Dendritic cell treated with granulocyte-macrophage colony-stimulating factor and Interleukin-4, amounts not matched to agents 40 ng/mL and 50 ng/mL, for 4 days (primary cell): ENCODE data around the gene NODAL.
A peak's percentile ranks its signal among the peaks of the same experiment; 100 is the strongest.

Source experiments
- H3K27ac Mint-ChIP-seq: one replicate; pipeline ENCODE4 v1.8.0; 2022; ENCODE audit warnings: mild to moderate bottlenecking, mixed read lengths
- H3K27me3 Mint-ChIP-seq: one replicate; pipeline ENCODE4 v1.8.0; 2022; ENCODE audit warnings: mild to moderate bottlenecking, mixed read lengths
- H3K36me3 Mint-ChIP-seq: one replicate; pipeline ENCODE4 v1.8.0; 2022; ENCODE audit warnings: low read depth, mixed read lengths
- H3K4me1 Mint-ChIP-seq: one replicate; pipeline ENCODE4 v1.8.0; 2022; ENCODE audit warnings: low read depth, mixed read lengths
- H3K4me3 Mint-ChIP-seq: one replicate; pipeline ENCODE4 v1.8.0; 2022; ENCODE audit warnings: mild to moderate bottlenecking, moderate library complexity, mixed read lengths
- H3K9me3 Mint-ChIP-seq: one replicate; pipeline ENCODE4 v1.8.0; 2022; ENCODE audit warnings: mixed read lengths
- intact Hi-C: fragments of 100-400 bp; cut with micrococcal nuclease; formaldehyde crosslinking; loops from one replicate; pipeline ENCODE4 v1.15.0; 2022

The NODAL gene

GRCh38 chr10:70432561-70433263 is 8.8 kb downstream of the NODAL start:
- Mint-ChIP-seq H3K36me3 (peaks cover 54% of the 10 kb centered on the region), H3K27me3 (peaks cover 13% of the 10 kb centered on the region), H3K4me1 (peaks cover 6% of the 10 kb centered on the region), H3K9me3 (no peaks in the 10 kb centered on the region), H3K4me3 (no peak overlapping the region), H3K27ac (no peak overlapping the region)
- intact Hi-C loops = no loop called here

DNA sequence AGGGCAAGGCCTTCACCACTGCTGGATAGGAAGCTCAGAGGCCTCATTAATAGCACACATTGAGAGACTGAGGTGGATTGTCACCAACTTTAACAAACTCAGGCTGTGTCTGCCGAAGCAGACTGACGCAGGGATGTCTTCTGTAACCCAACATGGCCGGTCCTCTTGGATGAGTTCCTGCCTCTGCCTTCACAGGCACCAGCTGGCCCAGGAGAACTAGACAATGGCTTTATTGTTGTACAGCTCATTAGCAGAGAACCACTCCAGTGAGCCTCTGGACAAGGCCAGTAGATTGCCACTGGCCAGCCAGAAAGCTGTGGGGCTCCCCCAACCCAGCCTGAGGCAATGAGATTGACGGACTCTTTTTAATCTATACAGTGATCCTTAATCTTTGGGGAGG is 9.4 kb downstream of the NODAL start:
- Mint-ChIP-seq H3K4me3 (no peak overlapping the region), H3K27me3 (peaks cover 8% of the 10 kb centered on the region), H3K27ac (no peak overlapping the region), H3K9me3 (no peaks in the 10 kb centered on the region), H3K4me1 (peaks cover 6% of the 10 kb centered on the region), H3K36me3 (peaks cover 60% of the 10 kb centered on the region)
- intact Hi-C loops = no loop called here

GRCh38 chr10:70430493-70431445 is 10.7 kb downstream of the NODAL start:
- intact Hi-C loops = no loop called here
- H3K9me3 Mint-ChIP-seq = no peaks in the 10 kb centered on the region
- peaks cover 6% of the 10 kb centered on the region for H3K4me1 Mint-ChIP-seq
- H3K36me3 Mint-ChIP-seq = peaks cover 72% of the 10 kb centered on the region
- H3K27ac Mint-ChIP-seq = no peak overlapping the region
- no peak overlapping the region for H3K4me3 Mint-ChIP-seq
- H3K27me3 Mint-ChIP-seq = peaks cover 3% of the 10 kb centered on the region

GRCh38 chr10:70426823-70427222 is 14.7 kb downstream of the NODAL start:
- no peaks in the 10 kb centered on the region for H3K4me1 Mint-ChIP-seq
- intact Hi-C loops = no loop called here
- H3K27ac Mint-ChIP-seq = no peak overlapping the region
- no peak overlapping the region for H3K4me3 Mint-ChIP-seq
- H3K9me3 Mint-ChIP-seq = no peaks in the 10 kb centered on the region
- H3K36me3 Mint-ChIP-seq = peaks cover 85% of the 10 kb centered on the region
- no peaks in the 10 kb centered on the region for H3K27me3 Mint-ChIP-seq

- Mint-ChIP-seq H3K4me1 (no peaks in the 10 kb centered on the region), H3K27ac (no peak overlapping the region), H3K9me3 (no peaks in the 10 kb centered on the region), H3K27me3 (no peaks in the 10 kb centered on the region), H3K36me3 (peaks cover 100% of the 10 kb centered on the region), H3K4me3 (no peak overlapping the region)
- intact Hi-C loops = no loop called here
Observed at GRCh38 chr10:70425096-70425495, 16.4 kb downstream of the NODAL start.

DNA sequence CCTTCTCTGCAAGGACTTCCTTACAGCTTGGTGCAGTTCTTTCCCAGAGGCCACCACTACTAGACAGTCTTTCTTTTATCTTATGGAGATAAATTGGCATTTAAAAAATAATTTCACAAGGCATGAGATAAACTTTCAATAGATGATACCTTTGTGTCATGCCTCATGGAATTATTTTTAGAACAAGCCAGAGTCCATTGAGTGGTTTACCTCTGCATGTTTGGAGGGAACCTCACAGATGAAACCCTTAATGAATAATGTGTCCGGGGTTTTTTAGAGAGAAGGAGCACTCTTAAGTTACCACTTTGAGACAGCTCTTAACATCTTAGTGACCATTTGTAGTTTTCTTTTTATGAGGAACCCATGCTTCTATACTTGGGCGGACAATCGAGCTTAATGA is 17.2 kb downstream of the NODAL start:
- Mint-ChIP-seq H3K4me3 (no peak overlapping the region), H3K4me1 (no peaks in the 10 kb centered on the region), H3K27me3 (no peaks in the 10 kb centered on the region), H3K9me3 (no peaks in the 10 kb centered on the region), H3K36me3 (peaks cover 100% of the 10 kb centered on the region), H3K27ac (no peak overlapping the region)
- intact Hi-C loops = no loop called here

- Mint-ChIP-seq H3K27me3 (no peaks in the 10 kb centered on the region), H3K4me3 (no peak overlapping the region), H3K9me3 (no peaks in the 10 kb centered on the region), H3K36me3 (peaks cover 49% of the 10 kb centered on the region), H3K27ac (no peak overlapping the region), H3K4me1 (peaks cover 11% of the 10 kb centered on the region)
- intact Hi-C loops = no loop called here
Observed at GRCh38 chr10:70418713-70419112, 22.8 kb downstream of the NODAL start.

DNA sequence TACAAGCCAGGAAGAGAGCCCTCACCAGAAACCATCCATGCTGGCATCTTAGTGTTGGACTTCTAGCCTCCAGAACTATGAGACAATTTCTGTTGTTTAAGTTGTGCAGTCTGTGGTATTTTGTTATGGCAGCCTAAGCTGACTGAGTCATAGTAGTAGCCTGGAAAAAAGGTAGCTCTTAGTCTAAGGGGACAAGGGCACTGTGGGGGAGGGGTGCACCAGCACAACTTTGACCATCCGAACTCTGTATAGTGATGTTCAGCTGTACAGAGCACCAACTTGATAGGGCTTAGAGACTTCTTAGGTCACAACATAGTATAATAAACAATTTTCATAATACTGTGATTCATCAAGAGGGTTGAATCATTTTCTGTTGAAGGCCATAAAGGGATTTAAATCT is 23.3 kb downstream of the NODAL start:
- Mint-ChIP-seq H3K27ac (no peak overlapping the region), H3K9me3 (no peaks in the 10 kb centered on the region), H3K4me3 (no peak overlapping the region), H3K4me1 (peaks cover 11% of the 10 kb centered on the region), H3K27me3 (no peaks in the 10 kb centered on the region), H3K36me3 (peaks cover 45% of the 10 kb centered on the region)
- intact Hi-C loops = no loop called here

DNA sequence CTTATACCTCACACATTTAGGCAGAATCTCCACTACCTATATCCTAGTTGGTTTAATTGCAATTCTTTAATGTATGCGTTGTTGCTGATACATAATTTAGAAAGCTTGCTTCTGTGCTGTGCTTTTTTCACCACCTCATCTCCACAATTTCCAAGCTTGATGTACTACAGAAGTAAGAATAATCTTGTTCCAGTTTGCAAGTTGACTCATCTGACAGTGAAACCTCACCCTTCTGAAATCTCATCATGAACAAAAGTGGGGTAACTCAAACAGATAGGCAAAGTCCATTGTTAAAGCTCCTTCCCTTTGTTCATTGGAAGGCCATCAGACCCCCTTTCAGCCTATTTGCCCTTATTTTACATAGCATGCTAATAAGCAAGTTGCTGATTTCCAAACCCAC is 23.9 kb downstream of the NODAL start:
- H3K36me3 Mint-ChIP-seq = peaks cover 38% of the 10 kb centered on the region
- no peak overlapping the region for H3K4me3 Mint-ChIP-seq
- H3K9me3 Mint-ChIP-seq = no peaks in the 10 kb centered on the region
- no peak overlapping the region for H3K27ac Mint-ChIP-seq
- peaks cover 11% of the 10 kb centered on the region for H3K4me1 Mint-ChIP-seq
- H3K27me3 Mint-ChIP-seq = no peaks in the 10 kb centered on the region
- intact Hi-C loops = no loop called here

DNA sequence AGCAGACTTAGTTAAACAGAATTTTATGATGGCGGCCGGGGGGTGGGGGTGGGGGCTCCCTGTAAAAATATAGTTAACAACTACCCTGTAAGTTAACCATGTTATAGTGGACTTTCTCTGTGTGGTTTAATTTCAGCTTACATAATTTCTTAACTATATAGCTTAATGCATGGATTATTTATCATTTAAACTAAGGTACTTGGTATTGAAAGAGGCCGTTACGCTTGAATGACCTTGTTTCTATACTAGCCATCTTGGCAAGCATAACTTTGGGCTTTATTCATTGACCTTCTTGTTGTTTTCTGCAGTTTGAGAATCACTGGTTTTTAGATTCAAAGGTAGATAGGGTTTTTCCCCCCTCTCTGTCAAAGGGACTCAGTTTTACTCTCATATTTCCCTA is 29.1 kb downstream of the NODAL start:
- Mint-ChIP-seq H3K9me3 (no peaks in the 10 kb centered on the region), H3K27ac (no peak overlapping the region), H3K27me3 (no peaks in the 10 kb centered on the region), H3K4me1 (peaks cover 34% of the 10 kb centered on the region), H3K36me3 (peaks cover 21% of the 10 kb centered on the region), H3K4me3 (no peak overlapping the region)
- intact Hi-C loops = no loop called here

DNA sequence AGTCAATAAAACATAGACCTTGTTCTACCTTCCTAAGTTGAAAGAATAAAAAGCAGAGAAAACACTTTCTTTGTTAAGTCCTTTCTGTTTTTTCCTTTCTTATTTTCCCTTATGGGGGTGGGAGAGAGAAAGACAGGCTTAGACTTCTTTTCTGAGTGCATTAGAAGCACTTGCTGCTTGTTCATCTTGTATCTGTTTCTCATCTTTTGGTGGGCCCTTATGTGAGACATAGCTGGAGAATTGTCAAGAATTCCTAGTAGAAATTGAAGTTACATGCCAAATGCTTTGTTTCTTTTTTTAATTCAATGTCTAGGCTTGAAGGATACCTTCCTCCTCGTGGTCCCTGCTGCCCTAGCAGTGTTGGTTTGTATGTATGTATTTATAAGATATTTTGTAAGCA is 30.9 kb downstream of the NODAL start:
- Mint-ChIP-seq H3K27me3 (no peaks in the 10 kb centered on the region), H3K36me3 (peaks cover 21% of the 10 kb centered on the region), H3K27ac (no peak overlapping the region), H3K4me1 (peaks cover 41% of the 10 kb centered on the region), H3K4me3 (no peak overlapping the region), H3K9me3 (no peaks in the 10 kb centered on the region)
- intact Hi-C loops = no loop called here

- no peak overlapping the region for H3K4me3 Mint-ChIP-seq
- intact Hi-C loops = no loop called here
- H3K27me3 Mint-ChIP-seq = no peaks in the 10 kb centered on the region
- H3K4me1 Mint-ChIP-seq = peaks cover 47% of the 10 kb centered on the region
- H3K27ac Mint-ChIP-seq = no peak overlapping the region
- peaks cover 30% of the 10 kb centered on the region for H3K36me3 Mint-ChIP-seq
- no peaks in the 10 kb centered on the region for H3K9me3 Mint-ChIP-seq
Observed at GRCh38 chr10:70409772-70410171, 31.7 kb downstream of the NODAL start.

DNA sequence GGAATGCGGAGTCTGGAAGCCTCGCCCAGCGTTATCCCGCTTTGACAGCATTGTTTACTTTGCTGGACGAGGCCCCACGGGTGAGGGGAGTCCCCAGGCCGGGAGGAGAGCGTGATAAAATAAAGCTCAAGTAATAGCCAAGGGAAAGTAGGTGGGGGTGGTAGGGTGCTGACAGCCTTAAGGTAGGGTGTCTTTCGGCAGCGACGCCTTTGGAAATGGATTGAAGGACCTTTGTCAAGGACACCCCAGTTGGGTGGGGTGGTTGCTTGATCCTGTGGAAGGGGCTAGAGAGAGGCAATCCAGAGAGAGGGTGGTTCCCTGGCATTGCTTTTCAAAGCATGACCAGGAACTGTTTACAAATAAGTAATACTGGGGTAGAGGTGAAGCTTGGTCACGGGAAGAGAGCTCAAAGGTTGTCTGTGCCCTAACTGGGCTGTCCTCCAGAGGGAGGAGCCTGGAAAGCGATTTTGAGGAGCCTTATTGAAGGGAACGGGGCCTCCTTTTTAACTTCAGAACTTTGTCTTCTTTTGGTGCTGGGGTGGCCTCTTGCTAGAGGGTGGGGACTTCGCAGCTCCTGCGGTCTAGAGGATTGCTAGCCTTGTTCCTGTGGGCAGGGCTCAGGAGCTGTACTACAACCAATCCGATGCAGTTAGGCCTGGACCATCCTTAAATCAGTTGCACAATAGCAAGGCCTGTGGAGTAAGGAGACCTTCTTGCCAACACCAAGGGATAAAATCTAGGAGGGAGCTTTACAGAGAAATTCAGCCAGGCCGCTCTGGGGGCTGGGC is 36.2 kb downstream of the NODAL start:
- Mint-ChIP-seq H3K9me3 (no peaks in the 10 kb centered on the region), H3K4me1 (peaks cover 49% of the 10 kb centered on the region), H3K36me3 (peaks cover 24% of the 10 kb centered on the region), H3K4me3 (peak overlapping the region; percentile 97), H3K27ac (peak overlapping the region; percentile 95), H3K27me3 (no peaks in the 10 kb centered on the region)
- intact Hi-C loops = no loop called here

DNA sequence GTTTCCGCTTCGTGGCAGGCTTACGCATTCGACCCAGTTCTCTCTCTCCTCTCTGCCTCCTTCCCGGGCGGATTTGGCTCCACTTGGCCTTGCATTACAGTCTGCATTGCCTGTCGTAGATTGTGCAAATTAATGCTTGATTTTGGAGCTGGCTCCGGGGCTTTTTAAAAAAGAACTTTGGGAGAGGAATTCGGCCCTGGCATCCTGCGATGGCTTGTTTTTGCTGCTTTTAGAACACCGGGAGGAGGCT is 36.8 kb downstream of the NODAL start:
- intact Hi-C loops = loop anchor here (1.0 kb wide), 1 partner anchor 22 kb away; the partner anchor contains the start of gene LRRC20
- peaks cover 45% of the 10 kb centered on the region for H3K4me1 Mint-ChIP-seq
- H3K9me3 Mint-ChIP-seq = no peaks in the 10 kb centered on the region
- H3K27ac Mint-ChIP-seq = peak overlapping the region; percentile 95
- peaks cover 18% of the 10 kb centered on the region for H3K36me3 Mint-ChIP-seq
- no peaks in the 10 kb centered on the region for H3K27me3 Mint-ChIP-seq
- H3K4me3 Mint-ChIP-seq = peak overlapping the region; percentile 97
